Activated CD8-positive, alpha-beta memory T cell treated with anti-CD3 and anti-CD28 coated beads for 48 hours (primary cell): ENCODE results near the gene PPP1R13L.

ENCODE experiments used
- DNase-seq, 3 experiments: peaks; one replicate each; pipeline ENCODE4 v3.0.0-alpha.2; 2020; ENCODE audit warnings: low read depth in 2 of 3, low spot score in 2 of 3

The PPP1R13L gene, protein sequence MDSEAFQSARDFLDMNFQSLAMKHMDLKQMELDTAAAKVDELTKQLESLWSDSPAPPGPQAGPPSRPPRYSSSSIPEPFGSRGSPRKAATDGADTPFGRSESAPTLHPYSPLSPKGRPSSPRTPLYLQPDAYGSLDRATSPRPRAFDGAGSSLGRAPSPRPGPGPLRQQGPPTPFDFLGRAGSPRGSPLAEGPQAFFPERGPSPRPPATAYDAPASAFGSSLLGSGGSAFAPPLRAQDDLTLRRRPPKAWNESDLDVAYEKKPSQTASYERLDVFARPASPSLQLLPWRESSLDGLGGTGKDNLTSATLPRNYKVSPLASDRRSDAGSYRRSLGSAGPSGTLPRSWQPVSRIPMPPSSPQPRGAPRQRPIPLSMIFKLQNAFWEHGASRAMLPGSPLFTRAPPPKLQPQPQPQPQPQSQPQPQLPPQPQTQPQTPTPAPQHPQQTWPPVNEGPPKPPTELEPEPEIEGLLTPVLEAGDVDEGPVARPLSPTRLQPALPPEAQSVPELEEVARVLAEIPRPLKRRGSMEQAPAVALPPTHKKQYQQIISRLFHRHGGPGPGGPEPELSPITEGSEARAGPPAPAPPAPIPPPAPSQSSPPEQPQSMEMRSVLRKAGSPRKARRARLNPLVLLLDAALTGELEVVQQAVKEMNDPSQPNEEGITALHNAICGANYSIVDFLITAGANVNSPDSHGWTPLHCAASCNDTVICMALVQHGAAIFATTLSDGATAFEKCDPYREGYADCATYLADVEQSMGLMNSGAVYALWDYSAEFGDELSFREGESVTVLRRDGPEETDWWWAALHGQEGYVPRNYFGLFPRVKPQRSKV

DNA sequence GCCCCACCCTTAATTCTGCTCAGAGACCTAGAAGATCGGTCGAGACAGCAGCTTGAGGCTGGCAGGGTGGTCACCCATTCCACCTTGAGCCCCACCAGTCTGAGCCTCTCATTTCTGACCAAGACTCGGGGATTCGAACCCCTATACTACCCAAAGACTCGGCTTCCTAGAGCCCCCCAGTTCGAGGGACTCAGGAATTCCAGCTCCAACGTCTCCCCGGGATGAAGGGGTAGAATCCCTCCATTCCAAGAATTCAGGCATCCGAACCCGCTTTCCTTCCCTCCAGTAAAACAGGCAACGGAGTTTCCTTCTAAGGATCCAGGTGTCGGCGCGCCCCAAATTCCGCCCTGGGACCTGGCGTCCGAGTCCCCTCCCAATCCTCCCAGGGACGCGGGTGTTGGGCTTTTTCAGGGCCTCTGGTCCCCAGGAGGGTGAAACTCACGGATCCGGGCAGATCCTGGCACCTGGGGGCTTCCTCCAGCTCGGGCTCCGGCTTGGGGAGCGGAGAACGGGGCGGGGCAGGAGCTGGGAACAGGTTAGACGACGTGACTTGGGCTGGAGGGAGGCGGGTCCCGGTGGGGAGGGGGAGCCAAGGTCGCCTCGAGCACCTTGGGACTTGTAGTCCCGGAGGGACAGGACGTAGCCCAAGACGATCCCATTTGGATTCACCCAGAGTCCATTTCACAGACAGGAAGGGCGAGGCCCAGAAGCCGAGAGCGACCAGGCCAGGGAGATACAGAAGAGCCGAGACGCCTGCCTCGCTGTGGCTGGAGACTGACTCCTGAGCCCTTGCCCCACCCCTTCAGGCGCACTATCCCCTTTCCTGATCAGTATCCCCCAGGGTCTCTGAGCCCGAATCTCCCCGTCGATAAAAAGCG lies at the start of gene PPP1R13L:
TSS of gene PPP1R13L (minus strand) at position 513 of the 878 bp plus-strand sequence. CDS start 6,751 bp downstream, outside the sequence.
- no peak for DNase-seq

DNA sequence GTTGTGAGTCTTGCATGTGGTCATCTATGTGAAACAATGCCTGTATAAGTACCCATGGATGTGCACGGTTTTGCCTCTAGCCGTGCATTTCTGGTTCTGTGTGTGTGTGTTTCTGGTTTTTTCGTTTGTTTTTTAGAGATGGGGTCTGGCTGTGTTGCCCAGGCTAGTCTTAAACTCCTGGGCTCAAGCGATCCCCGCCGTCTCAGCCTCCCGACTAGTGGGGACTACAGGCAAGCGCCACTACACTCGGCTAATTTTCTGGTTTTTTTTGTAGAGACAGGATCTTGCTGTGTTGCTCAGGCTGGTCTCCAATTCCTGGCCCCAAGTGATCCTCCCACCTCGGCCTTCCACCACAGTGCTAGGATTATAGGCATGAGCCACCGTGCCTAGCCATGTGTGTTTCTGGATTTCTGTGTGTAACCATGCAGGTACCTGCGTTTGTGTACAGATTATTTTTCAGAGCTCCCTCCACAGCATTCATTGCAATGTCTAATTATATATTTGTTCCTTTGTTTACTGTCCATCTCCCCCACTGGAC lies 47.0 kb upstream of the PPP1R13L start:
- no peak for DNase-seq

GRCh38 chr19:45451131-45451849 lies 46.4 kb upstream of the PPP1R13L start:
- no peak for DNase-seq

GRCh38 chr19:45450012-45450333 lies 45.1 kb upstream of the PPP1R13L start:
- DNase-seq: no peak

DNA sequence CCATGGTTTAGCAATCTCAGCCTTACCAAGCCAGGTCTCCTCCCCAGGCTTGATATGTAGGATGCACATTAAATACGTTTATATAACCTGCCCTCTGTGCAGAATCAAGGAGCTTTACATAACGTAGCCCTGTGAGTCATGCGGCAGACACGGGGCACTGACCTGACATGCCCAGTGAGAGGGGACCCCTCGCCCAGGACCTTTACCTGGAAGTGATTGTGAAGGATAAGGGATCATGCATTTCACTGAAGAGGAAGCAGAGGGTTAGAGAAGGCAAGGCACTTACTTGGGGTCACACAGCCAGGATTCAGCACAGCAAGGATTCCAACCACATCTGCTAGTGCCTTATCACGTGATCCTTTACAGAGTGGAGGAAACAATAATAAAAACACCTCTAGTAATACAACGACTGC lies 44.0 kb upstream of the PPP1R13L start:
- no peak for DNase-seq

DNA sequence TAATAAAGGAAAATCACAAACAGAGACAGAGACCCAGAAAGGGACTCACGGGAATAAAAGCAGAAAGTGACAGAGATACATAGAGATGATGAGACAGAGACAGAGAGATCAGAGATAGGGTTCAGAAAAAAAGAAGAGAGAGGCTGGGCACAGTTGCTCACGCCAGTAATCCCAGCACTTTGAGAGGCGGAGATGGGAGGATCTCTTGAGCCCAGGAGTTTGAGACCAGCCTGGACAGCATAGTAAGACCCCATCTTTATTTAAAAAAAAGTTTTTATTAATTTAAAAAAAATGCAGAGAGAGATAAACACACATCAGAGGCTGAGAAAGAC lies 43.5 kb upstream of the PPP1R13L start:
- no peak for DNase-seq

GRCh38 chr19:45446944-45447343 lies 42.1 kb upstream of the PPP1R13L start:
- no peak for DNase-seq

- DNase-seq: no peak
Observed at GRCh38 chr19:45446295-45446694, 41.4 kb upstream of the PPP1R13L start.

GRCh38 chr19:45445139-45445538 lies 40.3 kb upstream of the PPP1R13L start:
- no peak for DNase-seq

DNA sequence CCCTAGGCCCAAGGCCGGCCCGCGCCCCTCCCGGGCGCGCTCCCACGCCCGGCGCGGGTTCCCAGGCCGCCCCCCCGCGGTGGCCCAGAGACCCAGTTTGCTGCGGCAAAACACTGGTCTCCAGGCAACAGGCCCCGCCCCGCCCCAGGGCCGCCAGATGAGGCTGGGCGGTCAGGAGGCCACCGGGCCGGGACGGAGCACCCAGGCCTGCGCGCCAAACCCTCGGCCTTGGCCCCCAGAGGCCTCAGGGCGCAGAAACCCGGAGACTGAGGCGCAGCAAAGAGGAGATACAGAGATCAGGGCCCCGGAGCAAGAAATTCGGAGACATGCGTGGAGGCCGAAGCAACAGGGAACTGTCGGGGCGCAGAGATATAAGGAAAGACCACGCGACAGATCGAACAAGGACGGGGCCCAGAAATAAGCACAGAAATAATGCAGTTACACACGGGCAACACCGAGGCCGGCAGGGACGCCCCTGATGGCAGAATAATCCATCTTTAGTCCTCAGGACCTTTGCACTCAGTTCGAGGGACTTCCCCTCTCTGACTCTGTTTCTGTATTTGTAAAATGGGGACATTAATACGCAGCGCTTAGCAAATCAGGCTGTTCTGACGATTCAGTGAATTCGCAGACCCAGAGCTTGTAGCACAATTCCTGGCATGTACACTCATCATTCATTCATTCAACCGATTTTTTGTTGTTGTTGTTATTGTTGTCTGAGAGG lies 39.6 kb upstream of the PPP1R13L start:
- peak in 2 of 3 experiments; percentile 57 to 66 for DNase-seq

- DNase-seq: peak in 1 of 3 experiments; percentile 40
Observed at GRCh38 chr19:45443462-45444317, 38.8 kb upstream of the PPP1R13L start.

GRCh38 chr19:45442778-45443461 lies 38.1 kb upstream of the PPP1R13L start:
- no peak for DNase-seq

- no peak for DNase-seq
Observed at GRCh38 chr19:45442408-45442777, 37.5 kb upstream of the PPP1R13L start.

DNA sequence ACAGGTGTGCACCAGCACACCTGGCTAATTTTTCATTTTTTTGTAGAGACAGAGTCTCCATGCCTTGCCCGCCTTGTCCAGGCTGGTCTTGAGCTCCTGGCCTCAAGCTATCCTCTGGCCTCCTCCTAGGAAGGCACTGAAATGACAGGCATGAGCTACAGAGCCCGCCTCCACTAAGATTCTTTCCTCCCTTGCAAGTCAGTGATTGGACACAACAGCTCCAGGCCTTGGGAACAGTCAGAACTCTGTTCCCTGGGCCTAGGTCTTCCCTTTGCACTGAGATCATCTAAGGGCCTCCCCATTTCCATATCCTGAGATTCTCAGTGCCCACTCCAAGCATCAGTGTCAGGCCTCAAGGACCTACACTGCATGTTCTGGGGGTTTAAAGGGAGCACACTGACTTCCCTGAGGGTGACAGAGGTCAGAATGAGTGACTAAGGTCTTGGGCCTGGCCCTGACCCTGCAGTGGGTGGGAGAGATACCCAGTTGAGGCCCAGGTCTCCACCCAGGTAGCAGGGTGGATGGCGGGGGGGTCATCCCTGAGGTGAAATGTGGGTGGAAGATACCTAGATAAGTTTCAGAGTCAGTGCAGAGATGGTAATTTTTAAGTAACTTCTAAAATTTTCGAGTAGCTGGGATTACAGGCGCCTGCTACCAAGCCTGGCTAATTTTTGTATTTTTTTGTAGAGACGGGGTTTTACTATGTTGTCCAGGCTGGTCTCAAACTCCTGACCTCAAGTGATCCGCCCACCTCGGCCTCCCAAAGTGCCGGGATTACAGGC lies 36.2 kb upstream of the PPP1R13L start:
- no peak for DNase-seq

- DNase-seq: no peak
Observed at GRCh38 chr19:45440259-45440638, 35.4 kb upstream of the PPP1R13L start.

- peak; percentile 74 to 82 (median 81) for DNase-seq
Observed at GRCh38 chr19:45439569-45440258, 34.8 kb upstream of the PPP1R13L start.

GRCh38 chr19:45439190-45439568 lies 34.3 kb upstream of the PPP1R13L start:
- no peak for DNase-seq
